GM12874 (cell line): ENCODE measurements around the gene SNX14.

ENCODE experiments used
- TF ChIP-seq, protein P1 (sequence below): IDR thresholded peaks from 2 replicates; pipeline ENCODE4 v1.5.1; 2011; ENCODE audit warnings: low read depth, mild to moderate bottlenecking, control low read depth, low read length, moderate library complexity; ENCODE audit not compliant: insufficient read depth

Gene SNX14

DNA sequence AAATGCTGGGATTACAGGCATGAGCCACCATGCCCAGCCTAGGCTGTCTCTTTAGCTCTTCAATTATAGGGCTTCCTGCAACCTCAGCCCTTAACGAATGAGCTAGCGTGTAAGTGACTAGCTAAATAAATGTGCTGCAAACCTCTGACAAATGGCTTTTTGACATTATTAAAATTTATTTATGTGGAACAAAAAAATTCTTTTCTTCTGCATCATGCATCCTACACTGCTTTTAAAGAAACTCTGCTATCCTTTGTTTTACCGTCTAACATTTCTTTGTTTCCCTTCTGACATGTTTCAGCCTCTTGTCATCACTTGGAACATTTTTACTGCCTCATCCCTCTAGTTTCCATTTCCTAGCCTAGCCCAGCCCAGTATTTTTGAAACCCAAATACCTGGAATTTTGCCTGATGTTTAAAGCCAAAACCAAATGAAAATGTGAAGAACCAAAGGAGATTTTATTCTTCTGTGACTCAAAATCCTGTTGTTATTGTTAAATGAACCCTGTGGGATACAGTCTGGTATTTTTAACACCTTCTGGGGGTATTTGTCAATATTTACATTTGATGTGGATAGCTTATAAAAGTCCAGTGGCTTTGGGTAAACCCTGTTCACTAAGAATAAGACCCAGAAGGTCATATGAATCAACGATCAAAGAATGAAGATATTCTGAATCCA lies 134.3 kb downstream of the SNX14 start:
- TF ChIP-seq, protein P1, sequence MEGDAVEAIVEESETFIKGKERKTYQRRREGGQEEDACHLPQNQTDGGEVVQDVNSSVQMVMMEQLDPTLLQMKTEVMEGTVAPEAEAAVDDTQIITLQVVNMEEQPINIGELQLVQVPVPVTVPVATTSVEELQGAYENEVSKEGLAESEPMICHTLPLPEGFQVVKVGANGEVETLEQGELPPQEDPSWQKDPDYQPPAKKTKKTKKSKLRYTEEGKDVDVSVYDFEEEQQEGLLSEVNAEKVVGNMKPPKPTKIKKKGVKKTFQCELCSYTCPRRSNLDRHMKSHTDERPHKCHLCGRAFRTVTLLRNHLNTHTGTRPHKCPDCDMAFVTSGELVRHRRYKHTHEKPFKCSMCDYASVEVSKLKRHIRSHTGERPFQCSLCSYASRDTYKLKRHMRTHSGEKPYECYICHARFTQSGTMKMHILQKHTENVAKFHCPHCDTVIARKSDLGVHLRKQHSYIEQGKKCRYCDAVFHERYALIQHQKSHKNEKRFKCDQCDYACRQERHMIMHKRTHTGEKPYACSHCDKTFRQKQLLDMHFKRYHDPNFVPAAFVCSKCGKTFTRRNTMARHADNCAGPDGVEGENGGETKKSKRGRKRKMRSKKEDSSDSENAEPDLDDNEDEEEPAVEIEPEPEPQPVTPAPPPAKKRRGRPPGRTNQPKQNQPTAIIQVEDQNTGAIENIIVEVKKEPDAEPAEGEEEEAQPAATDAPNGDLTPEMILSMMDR, result no peak

DNA sequence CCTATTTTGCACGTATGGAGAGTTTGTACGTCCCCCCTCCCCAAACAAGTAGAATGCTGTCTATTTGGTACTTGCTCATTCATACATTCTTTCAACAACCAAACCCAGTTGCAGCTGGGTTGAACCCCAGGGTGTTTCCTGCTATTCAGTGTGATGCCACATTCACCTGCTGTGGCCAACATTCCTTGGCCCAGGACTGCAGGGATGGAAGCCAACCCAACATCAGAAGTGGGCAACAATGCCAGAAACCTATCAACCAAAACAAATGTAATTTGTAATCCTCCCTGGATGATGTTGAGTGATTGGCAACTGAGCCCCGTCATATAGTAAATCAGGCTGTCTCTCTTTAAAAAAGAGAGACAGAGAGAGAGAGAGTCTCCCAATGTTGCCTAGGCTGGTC lies 134.9 kb downstream of the SNX14 start:
- TF ChIP-seq, protein P1, result no peak

DNA sequence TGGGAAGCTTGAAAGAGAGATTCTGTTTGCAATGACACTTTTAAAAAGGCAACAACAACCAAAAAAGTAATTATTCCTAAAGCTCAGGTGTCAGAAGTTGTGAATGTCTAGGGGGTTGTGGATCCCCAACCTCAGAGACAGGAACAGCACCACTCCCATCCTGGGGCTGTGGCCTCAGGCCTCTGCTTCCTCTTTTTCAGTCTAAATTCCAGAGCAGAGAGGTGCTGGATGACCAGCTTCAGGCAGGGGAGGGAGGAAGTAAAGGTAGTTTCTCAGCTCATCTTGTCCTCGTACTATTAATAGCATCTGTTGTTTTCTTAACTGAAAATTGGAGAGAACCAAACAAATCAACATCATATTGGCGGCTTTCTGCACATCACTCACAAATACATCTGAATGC lies 135.5 kb downstream of the SNX14 start:
- TF ChIP-seq, protein P1, result no peak

DNA sequence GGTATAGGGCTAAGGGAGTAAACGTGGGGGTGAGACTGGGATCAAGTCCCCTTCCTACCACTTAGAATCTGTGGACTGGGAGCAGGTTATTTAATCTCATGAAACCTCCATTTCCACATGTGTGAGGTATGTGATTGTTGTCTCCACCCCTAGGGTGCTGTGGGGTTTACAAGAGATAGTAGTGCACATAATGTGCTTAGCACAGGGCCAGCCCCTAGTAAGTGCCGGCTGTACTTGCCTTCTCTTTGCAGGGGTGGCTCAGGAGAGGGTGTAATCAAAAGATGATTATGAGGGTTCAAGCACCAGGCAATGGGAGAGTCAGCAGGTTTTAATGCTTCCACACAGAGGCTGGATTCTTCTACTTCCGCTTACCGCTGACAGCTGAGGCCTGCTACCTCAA lies 136.9 kb downstream of the SNX14 start:
- TF ChIP-seq, protein P1, result no peak
